Stimulated activated naive CD4-positive, alpha-beta T cell treated with Interleukin-2 at 50 U/mL for 16 hours (primary cell): ENCODE data around the gene HLF.
"Not testable (repeated sequence)": the region's sequence is repeated elsewhere in the genome, so short reads cannot be mapped to it uniquely, and the experiment has no call there.

Source experiments
- DNase-seq: peaks from one replicate; lab custom pipeline; 2025; lab: John Stamatoyannopoulos, UW

HLF gene

GRCh38 chr17:55327225-55328088 is 62.7 kb downstream of the HLF start:
- DNase-seq: no peak

DNA sequence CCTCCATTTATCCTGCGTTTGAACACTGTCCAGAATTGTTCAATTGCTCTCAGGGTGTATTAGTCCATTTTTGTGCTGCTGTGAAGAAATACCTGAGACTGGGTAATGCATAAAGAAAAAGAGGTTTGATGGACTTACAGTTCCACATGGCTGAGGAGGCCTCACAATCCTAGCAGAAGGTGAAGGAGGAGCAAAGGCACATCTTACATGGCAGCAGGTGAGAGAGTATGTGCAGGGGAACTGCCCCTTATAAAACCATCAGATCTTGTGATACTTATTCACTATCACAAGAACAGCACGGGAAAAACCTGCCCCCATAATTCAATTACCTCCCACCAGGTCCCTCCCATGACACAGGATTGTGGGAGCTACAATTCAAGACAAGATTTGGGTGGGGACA is 63.8 kb downstream of the HLF start:
- not testable (repeated sequence) for DNase-seq

GRCh38 chr17:55330344-55330933 is 65.7 kb downstream of the HLF start:
- no peak for DNase-seq

DNA sequence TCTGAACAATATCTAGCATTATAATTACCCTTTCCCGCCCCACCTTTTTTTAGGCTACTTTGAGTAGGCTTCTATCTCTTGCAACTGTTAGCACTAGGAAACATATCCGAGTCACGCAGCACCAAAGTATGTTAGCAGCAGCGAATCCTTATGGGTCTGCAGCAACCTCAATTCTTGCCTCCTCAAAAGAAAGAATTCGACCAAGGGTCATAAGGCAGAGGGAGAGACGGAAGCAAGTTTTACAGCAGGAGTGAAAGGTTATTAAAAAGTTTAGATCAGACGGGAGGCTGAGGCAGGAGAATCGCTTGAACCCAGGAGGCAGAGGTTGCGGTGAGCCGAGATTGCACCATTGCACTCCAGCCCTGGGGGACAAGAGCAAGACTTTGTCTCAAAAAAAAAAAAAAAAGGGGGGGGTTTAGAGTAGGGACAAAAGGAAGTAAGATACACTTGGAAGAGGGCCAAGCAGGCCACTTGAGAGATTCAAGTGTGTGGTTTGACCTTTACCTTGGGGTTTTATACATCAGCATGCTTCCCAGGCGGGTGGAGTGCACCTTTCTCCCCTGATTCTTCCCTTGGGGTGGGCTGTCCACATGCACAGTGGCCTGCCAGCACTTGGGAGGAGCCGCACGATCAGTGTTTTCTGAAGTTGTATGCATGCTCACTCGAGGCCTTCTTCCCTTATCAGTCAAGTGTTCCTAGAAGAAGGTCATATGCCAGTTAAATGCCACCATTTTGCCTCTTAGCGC is 67.7 kb downstream of the HLF start:
- no peak for DNase-seq

GRCh38 chr17:55334285-55334684 is 69.5 kb downstream of the HLF start:
- no peak for DNase-seq

- no peak for DNase-seq
Measured at GRCh38 chr17:55334881-55335540, 70.3 kb downstream of the HLF start.

DNA sequence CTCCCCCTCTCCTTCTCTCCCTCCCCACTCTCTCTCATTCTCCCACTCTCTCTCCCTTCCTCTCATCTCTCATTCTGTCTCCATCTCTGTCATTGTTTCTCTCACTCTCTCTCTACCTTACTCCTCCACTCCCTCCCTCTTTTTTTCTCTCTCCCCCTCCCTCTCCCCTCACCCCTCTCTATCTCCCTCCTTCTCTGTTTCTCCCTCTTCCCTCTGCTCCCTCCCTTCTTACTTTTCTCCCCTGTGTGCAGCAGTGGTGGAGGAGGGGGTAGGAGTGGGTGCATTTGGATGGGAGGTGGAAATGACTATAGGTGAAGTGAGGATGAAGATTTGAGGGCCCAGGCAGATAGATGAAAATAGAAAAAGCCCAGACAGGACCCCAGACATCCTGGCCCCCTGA is 70.9 kb downstream of the HLF start:
- no peak for DNase-seq

GRCh38 chr17:55336426-55336825 is 71.7 kb downstream of the HLF start:
- no peak for DNase-seq

DNA sequence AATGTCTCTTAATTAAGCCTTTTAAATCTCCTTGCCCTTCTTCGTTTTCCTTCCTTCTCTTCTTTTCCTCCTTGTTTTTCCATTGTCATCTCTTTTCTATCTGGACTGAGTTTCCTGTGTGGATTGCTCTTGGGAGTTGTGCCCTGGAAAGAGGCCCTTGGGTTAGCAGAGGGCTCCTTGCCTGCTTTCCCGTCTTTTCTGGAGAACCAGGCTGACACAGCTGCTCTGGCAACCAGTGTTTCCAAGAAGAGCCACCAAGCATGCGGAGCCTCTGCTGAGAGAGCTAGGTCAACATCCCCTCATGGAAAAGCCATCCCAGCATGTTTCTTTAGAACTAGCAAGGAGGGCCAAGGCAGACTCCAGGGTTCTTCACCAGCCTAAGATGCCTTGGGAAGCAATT is 75.4 kb downstream of the HLF start:
- no peak for DNase-seq

DNA sequence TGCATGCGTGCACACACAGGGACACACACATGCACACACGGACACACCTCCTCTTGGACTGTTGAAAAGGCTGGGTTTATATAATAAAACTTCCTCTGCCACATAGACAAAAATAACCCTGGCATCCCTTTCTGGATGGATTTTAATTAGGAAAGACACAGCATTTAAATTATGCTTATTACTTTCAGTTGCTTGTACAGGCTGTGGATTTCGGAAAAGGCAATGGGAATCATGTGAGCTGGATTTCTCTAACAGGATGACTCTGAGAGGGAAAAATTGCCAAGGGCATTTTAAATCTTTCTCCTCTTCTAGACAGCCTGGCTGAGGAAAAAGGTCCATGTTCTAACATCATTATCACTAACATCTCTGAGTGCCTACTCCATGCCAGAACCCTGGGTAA is 75.9 kb downstream of the HLF start:
- no peak for DNase-seq

DNA sequence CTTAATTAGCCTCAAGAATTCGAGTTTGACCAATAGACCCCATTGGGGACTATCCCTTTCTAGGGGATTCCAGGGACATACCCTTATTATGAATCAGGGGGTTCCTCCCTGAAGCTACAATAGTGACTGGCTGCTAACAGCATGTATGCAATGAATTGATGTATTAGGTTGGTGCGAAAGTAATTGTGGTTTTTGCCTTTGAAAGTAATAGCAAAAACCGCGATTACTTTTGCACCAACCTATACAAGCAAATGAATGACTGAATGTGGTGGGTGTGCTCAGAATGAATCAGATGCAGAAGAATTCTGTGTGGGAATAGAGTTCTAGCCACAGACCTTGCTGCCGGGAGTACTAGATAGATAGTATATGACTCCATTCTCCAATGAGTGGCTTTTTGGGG is 76.7 kb downstream of the HLF start:
- peak; percentile 23 for DNase-seq

DNA sequence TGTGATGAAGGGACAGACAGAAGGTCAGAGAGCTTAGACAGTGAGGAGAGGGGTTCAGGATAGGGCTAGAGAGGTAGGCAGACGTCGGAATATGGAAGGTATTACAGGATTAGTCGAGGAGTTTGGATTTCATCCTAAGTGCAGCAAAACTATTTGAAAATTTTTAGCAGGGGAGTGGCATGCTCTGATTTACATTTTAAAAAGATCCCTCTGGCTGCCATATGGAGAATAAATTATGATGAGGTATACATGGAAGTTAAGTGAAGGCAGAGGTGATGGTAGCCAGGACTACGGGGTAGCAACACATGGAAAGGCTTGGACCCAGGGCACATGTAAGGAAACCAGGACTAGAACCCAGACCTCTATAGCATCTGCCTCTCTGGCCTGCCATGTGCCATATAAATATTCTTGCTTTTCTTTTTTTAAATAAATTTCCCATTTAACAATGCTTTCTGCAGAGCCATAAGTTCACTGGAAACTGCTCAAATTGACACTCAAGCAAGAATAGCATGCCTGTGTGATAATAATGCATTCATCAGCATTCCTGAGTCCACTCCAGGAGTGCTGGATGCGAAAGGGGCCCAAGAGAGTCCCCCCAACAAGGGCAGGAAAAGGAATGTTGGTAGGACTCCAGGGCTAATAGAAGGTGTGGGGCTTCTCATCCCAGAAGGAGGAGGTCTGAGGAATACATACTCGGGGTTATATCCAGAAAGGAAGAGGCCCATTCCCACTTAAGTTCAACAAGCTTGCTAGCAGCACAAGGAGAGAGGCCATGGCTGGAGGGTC is 78.2 kb downstream of the HLF start:
- DNase-seq: no peak

GRCh38 chr17:55343900-55344513 is 79.2 kb downstream of the HLF start:
- DNase-seq: no peak

GRCh38 chr17:55344514-55344997 is 79.8 kb downstream of the HLF start:
- no peak for DNase-seq

GRCh38 chr17:55345132-55345531 is 80.4 kb downstream of the HLF start:
- no peak for DNase-seq

- DNase-seq: no peak
Measured at GRCh38 chr17:55346658-55347057, 81.9 kb downstream of the HLF start.

DNA sequence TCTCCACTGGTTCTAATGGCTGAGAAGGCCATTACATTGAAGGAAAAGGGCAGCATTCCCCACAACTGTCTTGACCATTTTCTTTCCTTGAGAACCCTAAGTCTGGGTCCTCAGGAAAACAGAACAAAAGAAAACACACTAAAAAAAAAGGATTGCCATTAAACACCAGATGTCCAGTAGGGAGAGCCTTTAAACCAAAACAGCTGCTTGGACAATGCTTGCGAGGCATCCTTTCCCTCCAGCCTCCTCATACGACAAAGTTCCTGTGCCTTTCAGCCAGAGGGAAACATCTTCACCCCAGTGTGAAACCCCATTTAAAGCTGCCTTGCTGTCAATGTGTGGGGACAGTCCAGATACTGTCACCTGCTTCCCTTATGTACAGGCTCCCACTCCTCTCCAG is 82.6 kb downstream of the HLF start:
- no peak for DNase-seq

DNA sequence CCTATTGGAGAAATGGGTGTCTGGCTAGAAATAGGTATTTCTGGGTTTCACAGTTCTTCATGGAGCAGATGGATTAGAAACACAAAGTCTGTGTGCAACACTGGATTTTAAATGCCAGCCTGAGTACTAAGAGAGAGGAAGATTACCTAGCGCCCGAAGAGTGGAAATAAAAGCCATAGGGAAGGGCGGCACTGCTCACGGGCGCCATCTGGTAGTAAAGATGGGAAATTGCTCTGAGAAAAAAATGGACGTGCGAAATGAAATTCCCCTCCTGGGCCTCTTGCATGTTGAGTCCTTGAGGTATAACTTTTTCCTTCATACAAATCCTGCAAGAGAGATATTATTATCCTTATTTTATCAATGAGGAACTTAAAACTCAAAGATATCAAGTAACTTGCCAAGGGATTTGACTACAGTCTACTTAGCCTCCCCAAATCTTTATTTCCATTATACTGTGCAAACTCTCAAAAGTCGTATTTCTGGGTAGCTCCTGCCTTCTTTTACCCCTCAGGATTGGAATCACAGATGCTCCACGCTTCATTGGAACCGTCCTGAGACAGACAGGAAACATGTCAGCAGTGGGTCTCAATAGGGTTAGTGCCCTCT is 84.1 kb downstream of the HLF start:
- no peak for DNase-seq

GRCh38 chr17:55350825-55351205 is 86.1 kb downstream of the HLF start:
- DNase-seq: no peak

DNA sequence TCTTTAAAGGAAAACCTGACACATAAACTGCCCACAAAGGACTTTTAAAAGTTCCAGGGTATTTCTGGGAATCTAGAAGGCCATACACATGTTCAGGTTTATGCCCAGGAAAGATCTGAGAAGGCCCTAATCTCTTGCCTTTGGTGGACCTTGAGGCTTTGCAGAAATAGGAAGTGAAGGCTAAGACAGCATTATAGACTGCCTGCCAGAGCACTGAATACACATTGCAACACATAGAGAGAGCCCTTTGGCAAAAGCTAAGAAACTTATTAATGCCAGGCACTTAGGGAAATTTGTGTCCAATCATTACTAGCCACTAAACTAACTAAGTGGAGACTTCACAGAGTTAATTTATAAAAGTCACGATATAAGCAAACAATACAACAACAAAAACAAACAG is 86.5 kb downstream of the HLF start:
- no peak for DNase-seq

DNA sequence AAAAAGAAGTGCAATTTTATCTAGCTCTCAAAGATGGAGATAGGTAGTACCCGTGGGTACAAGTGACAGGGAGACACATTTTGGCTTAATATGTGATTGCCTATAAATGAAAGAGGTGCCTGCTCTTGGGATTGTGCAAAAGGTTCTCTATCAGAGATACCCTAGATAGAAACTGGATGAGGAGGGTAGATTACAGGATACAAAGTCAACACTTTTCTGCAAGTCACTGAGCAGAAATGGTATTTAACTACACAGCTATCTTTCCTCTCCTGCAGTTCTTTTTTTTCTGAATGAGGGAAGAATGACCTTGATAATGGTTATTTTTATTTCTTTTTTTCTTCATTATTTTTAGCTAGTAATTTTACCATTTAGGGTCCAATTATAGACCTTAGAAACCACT is 89.2 kb downstream of the HLF start:
- DNase-seq: no peak
